ENCODE results near the gene PTPRF.

PTPRF gene

DNA sequence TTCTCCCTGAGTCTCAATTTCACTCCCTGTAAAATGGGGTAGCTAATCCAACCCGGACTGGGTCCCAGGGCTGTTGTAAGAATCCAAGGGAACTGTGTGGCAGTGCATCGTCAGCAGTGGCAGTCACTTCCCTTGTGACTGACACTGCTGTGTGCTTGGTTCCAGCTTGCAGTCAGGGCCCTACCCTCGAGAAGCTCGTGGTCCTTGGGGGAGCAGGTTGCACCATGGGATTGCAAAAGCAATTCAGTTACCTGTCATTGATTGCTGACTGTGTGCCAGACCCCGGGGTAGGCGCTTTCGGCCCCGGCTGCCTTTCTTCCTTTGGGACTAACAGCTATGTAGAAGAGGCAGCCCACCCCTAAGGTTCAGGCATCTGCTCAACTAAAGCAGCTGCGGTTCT, 2.9 kb downstream of the PTPRF start:
- TF ChIP-seq TAF1 (IDR thresholded peaks at IDR 0.05; ENCODE audit: borderline replicate concordance, insufficient read depth, low read length) (no peak), SIN3A (IDR thresholded peaks at IDR 0.05; ENCODE audit: borderline replicate concordance, insufficient read depth, low read length) (no peak), FOXP2 (optimal IDR thresholded peaks at IDR 0.05; ENCODE audit: borderline replicate concordance, extremely low read depth, extremely low read length, insufficient read depth) (no peak), POLR2AphosphoS5 (IDR thresholded peaks at IDR 0.05; ENCODE audit: low read depth, low read length) (no peak)
- TF ChIP-seq, protein P1, sequence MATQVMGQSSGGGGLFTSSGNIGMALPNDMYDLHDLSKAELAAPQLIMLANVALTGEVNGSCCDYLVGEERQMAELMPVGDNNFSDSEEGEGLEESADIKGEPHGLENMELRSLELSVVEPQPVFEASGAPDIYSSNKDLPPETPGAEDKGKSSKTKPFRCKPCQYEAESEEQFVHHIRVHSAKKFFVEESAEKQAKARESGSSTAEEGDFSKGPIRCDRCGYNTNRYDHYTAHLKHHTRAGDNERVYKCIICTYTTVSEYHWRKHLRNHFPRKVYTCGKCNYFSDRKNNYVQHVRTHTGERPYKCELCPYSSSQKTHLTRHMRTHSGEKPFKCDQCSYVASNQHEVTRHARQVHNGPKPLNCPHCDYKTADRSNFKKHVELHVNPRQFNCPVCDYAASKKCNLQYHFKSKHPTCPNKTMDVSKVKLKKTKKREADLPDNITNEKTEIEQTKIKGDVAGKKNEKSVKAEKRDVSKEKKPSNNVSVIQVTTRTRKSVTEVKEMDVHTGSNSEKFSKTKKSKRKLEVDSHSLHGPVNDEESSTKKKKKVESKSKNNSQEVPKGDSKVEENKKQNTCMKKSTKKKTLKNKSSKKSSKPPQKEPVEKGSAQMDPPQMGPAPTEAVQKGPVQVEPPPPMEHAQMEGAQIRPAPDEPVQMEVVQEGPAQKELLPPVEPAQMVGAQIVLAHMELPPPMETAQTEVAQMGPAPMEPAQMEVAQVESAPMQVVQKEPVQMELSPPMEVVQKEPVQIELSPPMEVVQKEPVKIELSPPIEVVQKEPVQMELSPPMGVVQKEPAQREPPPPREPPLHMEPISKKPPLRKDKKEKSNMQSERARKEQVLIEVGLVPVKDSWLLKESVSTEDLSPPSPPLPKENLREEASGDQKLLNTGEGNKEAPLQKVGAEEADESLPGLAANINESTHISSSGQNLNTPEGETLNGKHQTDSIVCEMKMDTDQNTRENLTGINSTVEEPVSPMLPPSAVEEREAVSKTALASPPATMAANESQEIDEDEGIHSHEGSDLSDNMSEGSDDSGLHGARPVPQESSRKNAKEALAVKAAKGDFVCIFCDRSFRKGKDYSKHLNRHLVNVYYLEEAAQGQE (IDR thresholded peaks at IDR 0.05; ENCODE audit: insufficient read depth in 1 of 2, low read depth in 2 of 2, low read length in 2 of 2) = no peak

DNA sequence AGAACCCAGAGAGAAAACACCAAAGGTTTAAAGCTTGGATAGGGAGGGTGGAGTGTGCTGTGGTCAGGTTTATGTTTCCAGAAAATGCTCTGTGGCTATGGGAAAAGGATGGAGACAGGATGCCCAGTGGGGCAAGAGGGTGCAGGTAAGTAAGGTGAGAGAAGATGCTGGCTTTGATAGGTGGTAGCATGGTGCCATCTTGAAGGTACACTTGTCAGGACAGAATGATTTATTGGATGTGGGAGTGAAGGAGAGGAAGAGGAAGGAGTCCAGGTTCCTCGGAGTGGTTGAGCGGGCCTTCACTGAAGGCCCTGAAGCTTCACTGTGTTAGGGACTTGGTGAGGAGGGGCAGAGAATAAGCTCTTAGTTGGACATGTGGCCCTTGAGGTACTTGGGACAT, 3.6 kb downstream of the PTPRF start:
- TF ChIP-seq POLR2AphosphoS5 (IDR thresholded peaks at IDR 0.05; ENCODE audit: low read depth, low read length) (no peak), FOXP2 (optimal IDR thresholded peaks at IDR 0.05; ENCODE audit: borderline replicate concordance, extremely low read depth, extremely low read length, insufficient read depth) (no peak), TAF1 (IDR thresholded peaks at IDR 0.05; ENCODE audit: borderline replicate concordance, insufficient read depth, low read length) (no peak), SIN3A (IDR thresholded peaks at IDR 0.05; ENCODE audit: borderline replicate concordance, insufficient read depth, low read length) (no peak)
- TF ChIP-seq, protein P1 (IDR thresholded peaks at IDR 0.05; ENCODE audit: insufficient read depth in 1 of 2, low read depth in 2 of 2, low read length in 2 of 2) = no peak

DNA sequence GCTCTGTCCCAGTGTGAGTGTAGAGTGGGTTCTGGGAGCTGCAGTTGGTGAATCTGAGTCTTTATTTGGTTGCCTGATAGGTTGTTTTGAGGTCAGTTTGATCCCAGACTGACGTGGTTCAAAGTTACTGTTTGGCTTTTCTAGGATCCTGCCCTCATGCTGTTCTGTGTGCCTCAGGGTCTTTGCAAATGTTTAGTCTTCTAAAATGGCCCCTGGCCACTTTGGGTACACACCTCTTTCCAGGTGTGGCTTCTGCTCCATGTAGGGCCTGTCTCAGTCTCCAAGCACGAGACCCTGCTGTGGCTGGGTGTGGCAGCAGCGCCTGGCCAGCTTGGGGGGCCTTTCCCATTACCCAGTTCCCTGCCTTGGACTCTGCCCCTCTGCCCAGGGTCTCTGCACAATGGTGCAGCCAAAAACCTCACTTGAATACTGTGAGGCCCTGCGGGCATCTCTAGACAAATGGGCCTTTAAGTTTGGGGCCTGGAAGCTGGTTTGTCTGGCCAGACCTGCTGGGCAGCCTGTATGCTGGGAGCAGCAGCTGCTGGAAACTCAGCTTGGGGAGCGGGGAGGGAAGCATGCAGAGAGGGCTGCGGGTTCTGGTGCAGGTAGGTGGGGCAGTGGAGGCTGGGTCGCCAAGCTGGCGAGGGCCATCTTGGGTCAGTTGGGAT, 5.6 kb downstream of the PTPRF start:
- TF ChIP-seq TAF1 (IDR thresholded peaks at IDR 0.05; ENCODE audit: borderline replicate concordance, insufficient read depth, low read length) = no peak
- TF ChIP-seq FOXP2 (optimal IDR thresholded peaks at IDR 0.05; ENCODE audit: borderline replicate concordance, extremely low read depth, extremely low read length, insufficient read depth) = no peak
- no peak for TF ChIP-seq SIN3A (IDR thresholded peaks at IDR 0.05; ENCODE audit: borderline replicate concordance, insufficient read depth, low read length)
- TF ChIP-seq, protein P1 (IDR thresholded peaks at IDR 0.05; ENCODE audit: insufficient read depth in 1 of 2, low read depth in 2 of 2, low read length in 2 of 2) = no peak
- no peak for TF ChIP-seq POLR2AphosphoS5 (IDR thresholded peaks at IDR 0.05; ENCODE audit: low read depth, low read length)

- TF ChIP-seq SIN3A (IDR thresholded peaks at IDR 0.05; ENCODE audit: borderline replicate concordance, insufficient read depth, low read length) = no peak
- no peak for TF ChIP-seq POLR2AphosphoS5 (IDR thresholded peaks at IDR 0.05; ENCODE audit: low read depth, low read length)
- TF ChIP-seq TAF1 (IDR thresholded peaks at IDR 0.05; ENCODE audit: borderline replicate concordance, insufficient read depth, low read length) = no peak
- TF ChIP-seq, protein P1 (IDR thresholded peaks at IDR 0.05; ENCODE audit: insufficient read depth in 1 of 2, low read depth in 2 of 2, low read length in 2 of 2) = no peak
- TF ChIP-seq FOXP2 (optimal IDR thresholded peaks at IDR 0.05; ENCODE audit: borderline replicate concordance, extremely low read depth, extremely low read length, insufficient read depth) = no peak
These were observed 6.2 kb downstream of the PTPRF start for GRCh38 chr1:43536864-43537358.

All from PFSK-1 (cell line).